RWPE2 (cell line): ENCODE data around the gene UTP25.
"Not testable (repeated sequence)": the region's sequence is repeated elsewhere in the genome, so short reads cannot be mapped to it uniquely, and the experiment has no call there.

ENCODE experiments used
- ATAC-seq: fragments of 200-7000 bp; cut with Tn5 transposase; 3 replicates; pipeline ENCODE4 v1.9.1; 2021; ENCODE audit warnings: low read depth
- DNase-seq: peaks from one replicate; pipeline ENCODE4 v3.0.0-alpha.2; 2020; ENCODE audit warnings: low spot score
- H3K27ac ChIP-seq: fragments of 450-650 bp; 2 replicates; pipeline ENCODE4 v1.5.1; 2017; ENCODE audit warnings: mild to moderate bottlenecking; ENCODE audit not compliant: poor library complexity, severe bottlenecking
- H3K27me3 ChIP-seq: fragments of 250-450 bp; sonication (Bioruptor Pico); 2 replicates; pipeline ENCODE4 v1.5.1; 2021; ENCODE audit warnings: mild to moderate bottlenecking, moderate library complexity; ENCODE audit not compliant: insufficient read depth, poor library complexity, severe bottlenecking
- H3K36me3 ChIP-seq: fragments of 250-450 bp; sonication (Bioruptor Pico); 2 replicates; pipeline ENCODE4 v1.5.1; 2020; ENCODE audit warnings: low read depth, mild to moderate bottlenecking, moderate library complexity
- H3K4me1 ChIP-seq: fragments of 250-450 bp; sonication (Bioruptor Pico); 2 replicates; pipeline ENCODE4 v1.5.1; 2021; ENCODE audit warnings: mild to moderate bottlenecking, moderate library complexity; ENCODE audit not compliant: insufficient read depth, poor library complexity, severe bottlenecking
- H3K4me3 ChIP-seq: fragments of 250-450 bp; sonication (Bioruptor Pico); 2 replicates; pipeline ENCODE4 v1.5.1; 2021; ENCODE audit warnings: mild to moderate bottlenecking, moderate library complexity; ENCODE audit not compliant: severe bottlenecking
- H3K9me3 ChIP-seq: fragments of 250-450 bp; sonication (Bioruptor Pico); 2 replicates; pipeline ENCODE4 v1.5.1; 2021; ENCODE audit warnings: mild to moderate bottlenecking, moderate library complexity; ENCODE audit not compliant: severe bottlenecking
- TF ChIP-seq, protein P1 (sequence below): fragments of 450-650 bp; IDR thresholded peaks from one replicate; pipeline ENCODE4 v1.5.1; 2017; ENCODE audit warnings: mild to moderate bottlenecking, moderate library complexity; ENCODE audit not compliant: poor library complexity, severe bottlenecking

The UTP25 gene

DNA sequence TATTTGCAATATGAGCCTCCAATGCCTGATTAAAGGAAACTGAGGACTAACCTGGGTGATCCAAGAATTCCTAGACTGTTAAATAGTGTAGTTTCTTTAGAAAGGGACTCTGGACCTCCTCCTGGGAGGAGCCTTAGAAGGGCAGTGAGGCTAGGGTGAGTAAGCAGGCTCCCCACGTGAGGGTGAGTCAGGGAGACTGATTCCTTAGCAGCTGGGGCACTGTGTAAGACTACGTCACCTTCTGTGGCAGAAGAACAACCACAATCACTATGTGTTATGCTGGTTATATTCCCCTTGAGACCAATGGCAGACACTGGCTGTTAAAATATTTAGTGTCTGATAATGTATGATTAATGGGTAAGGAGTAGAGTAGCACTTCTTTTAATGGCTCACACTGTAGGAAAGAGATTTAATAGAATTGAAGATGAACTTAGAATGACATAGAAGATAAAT, 56.9 kb downstream of the UTP25 start:
- TF ChIP-seq, protein P1, sequence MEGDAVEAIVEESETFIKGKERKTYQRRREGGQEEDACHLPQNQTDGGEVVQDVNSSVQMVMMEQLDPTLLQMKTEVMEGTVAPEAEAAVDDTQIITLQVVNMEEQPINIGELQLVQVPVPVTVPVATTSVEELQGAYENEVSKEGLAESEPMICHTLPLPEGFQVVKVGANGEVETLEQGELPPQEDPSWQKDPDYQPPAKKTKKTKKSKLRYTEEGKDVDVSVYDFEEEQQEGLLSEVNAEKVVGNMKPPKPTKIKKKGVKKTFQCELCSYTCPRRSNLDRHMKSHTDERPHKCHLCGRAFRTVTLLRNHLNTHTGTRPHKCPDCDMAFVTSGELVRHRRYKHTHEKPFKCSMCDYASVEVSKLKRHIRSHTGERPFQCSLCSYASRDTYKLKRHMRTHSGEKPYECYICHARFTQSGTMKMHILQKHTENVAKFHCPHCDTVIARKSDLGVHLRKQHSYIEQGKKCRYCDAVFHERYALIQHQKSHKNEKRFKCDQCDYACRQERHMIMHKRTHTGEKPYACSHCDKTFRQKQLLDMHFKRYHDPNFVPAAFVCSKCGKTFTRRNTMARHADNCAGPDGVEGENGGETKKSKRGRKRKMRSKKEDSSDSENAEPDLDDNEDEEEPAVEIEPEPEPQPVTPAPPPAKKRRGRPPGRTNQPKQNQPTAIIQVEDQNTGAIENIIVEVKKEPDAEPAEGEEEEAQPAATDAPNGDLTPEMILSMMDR, result no peak
- Histone ChIP-seq H3K36me3 (no peaks in the 10 kb centered on the region), H3K27ac (peak overlapping the region; percentile 86), H3K4me3 (no peak overlapping the region), H3K9me3 (no peaks in the 10 kb centered on the region), H3K27me3 (no peaks in the 10 kb centered on the region), H3K4me1 (peaks cover 19% of the 10 kb centered on the region)
- DNase-seq (peak; percentile 77), ATAC-seq (peak; percentile 100)

DNA sequence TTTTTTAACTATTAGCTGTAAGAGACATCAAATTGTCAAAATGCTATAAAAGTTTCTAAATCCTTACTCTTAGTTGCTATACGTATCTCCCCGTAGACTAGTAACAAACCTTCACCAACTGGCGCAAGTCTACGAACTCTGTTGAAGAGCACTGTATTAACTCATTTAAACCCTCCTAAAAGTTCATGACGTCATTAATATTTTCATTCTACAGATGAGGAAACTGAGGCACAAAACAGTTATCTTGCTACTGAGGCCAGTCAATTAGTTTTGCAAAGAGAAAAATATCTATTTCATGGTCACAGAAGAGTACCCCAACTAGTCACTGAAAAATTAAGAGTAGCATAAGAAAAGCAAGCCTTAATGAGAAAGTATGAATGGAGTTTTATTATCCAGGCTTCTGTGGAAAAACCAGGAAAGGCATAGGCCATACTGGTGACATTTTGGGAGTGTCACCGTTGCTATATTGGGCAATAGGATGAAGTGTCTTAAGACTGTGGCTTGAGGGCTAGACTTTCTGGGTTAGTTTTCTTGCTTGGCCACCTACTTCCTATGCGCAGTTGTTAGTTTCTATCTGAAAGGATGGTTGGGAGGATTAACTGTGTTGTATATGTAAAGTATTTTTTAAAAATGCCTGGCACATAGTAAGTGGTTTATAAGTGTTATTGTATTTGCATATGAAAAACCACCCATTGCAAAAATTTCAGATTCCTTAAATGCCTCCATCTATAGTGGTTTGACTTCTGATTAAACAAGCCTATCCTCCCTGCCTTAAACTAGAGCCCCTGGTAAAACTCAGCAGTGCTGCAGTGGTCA, 57.8 kb downstream of the UTP25 start:
- peaks cover 19% of the 10 kb centered on the region for H3K4me1 ChIP-seq
- ATAC-seq (no peak), DNase-seq (no peak)
- peak overlapping the region; percentile 86 for H3K27ac ChIP-seq
- H3K36me3 ChIP-seq, result no peaks in the 10 kb centered on the region
- no peak overlapping the region for H3K4me3 ChIP-seq
- TF ChIP-seq, protein P1, result no peak
- H3K27me3 ChIP-seq, result no peaks in the 10 kb centered on the region
- no peaks in the 10 kb centered on the region for H3K9me3 ChIP-seq

DNA sequence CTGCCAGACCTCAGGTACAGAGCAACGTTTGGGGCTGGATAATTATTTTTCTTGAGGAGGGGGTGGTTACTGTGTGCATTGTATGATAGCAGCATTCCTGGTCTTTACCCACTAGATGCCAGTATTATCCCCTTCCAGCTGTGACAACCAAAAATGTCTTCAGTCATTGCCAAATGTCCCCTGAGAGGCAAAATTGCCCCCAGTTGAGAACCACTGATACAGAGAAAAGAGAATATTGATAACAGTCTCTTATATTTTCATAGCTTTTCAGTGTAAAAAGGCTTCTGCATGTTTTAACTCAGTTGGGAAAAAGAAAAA, 58.4 kb downstream of the UTP25 start:
- no peak for DNase-seq
- Histone ChIP-seq H3K36me3 (no peaks in the 10 kb centered on the region), H3K27ac (no peak overlapping the region), H3K4me3 (no peak overlapping the region), H3K27me3 (no peaks in the 10 kb centered on the region), H3K9me3 (no peaks in the 10 kb centered on the region), H3K4me1 (peaks cover 24% of the 10 kb centered on the region)
- TF ChIP-seq, protein P1, result peak; percentile 39
- ATAC-seq, result no peak

DNA sequence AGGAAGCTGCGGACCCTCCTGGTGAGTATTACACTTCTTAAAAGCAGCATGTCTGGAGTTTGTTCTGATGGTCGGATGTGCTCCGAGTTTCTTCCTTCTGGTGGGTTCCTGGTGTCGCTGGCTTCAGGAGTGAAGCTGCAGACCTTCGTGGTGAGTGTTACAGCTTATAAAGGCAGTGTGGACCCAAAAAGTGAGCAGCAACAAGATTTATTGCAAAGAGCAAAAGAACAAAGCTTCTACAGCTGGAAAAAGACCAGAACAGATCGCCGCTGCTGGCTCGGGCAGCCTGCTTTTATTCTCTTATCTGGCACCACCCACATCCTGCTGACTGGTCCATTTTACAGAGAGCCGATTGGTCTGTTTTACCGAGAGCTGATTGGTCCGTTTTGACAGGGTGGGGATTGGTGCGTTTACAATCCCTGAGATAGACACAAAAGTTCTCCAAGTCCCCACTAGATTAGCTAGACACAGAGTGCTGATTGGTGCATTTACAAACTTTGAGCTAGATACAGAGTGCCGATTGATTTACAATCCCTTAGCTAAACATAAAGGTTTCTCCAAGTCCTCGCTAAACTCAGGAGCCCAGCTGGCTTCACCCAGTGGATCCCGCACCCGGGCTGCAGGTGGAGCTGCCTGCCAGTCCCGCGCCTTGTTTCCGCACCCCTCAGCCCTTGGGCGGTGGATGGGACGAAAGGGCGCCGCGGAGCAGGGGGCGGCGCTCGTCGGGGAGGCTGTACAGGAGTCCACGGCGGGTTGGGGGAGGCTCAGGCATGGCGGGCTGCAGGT, 60.7 kb downstream of the UTP25 start:
- not testable (repeated sequence) for H3K27ac ChIP-seq, H3K36me3 ChIP-seq, ATAC-seq, H3K4me3 ChIP-seq, H3K9me3 ChIP-seq, DNase-seq, H3K27me3 ChIP-seq
- H3K4me1 ChIP-seq, result peaks cover 25% of the 10 kb centered on the region

DNA sequence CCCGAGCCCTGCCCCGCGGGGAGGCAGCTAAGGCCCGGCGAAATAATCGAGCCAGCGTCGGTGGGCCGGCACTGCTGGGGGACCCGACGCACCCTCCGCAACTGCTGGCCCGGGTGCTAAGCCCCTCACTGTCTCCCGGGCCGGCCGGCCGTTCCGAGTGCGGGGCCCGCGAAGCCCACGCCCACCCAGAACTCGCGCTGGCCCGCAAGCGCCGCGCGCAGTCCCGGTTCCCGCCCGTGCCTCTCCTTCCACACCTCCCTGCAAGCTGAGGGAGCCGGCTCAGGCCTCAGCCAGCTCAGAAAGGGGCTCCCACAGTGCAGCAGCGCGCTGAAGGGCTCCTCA, 61.3 kb downstream of the UTP25 start:
- TF ChIP-seq, protein P1, result no peak
- H3K36me3 ChIP-seq, result no peaks in the 10 kb centered on the region

More for the DNA sequence above, 61.3 kb downstream of the UTP25 start:
- no peak overlapping the region for H3K27ac ChIP-seq
- no peak overlapping the region for H3K4me3 ChIP-seq
- DNase-seq (no peak), ATAC-seq (no peak)
- no peaks in the 10 kb centered on the region for H3K9me3 ChIP-seq
- peaks cover 23% of the 10 kb centered on the region for H3K4me1 ChIP-seq
- H3K27me3 ChIP-seq, result no peaks in the 10 kb centered on the region
